HG02798 (cell line): ENCODE measurements around the gene PCNA.
A peak's percentile ranks its signal among the peaks of the same experiment; 100 is the strongest.

Source experiments
- ATAC-seq: cut with Tn5 transposase; IDR thresholded peaks from one replicate; pipeline ENCODE4 v1.9.1; 2021; ENCODE audit warnings: mild to moderate bottlenecking; ENCODE audit not compliant: unreplicated experiment, poor library complexity

Gene PCNA

DNA sequence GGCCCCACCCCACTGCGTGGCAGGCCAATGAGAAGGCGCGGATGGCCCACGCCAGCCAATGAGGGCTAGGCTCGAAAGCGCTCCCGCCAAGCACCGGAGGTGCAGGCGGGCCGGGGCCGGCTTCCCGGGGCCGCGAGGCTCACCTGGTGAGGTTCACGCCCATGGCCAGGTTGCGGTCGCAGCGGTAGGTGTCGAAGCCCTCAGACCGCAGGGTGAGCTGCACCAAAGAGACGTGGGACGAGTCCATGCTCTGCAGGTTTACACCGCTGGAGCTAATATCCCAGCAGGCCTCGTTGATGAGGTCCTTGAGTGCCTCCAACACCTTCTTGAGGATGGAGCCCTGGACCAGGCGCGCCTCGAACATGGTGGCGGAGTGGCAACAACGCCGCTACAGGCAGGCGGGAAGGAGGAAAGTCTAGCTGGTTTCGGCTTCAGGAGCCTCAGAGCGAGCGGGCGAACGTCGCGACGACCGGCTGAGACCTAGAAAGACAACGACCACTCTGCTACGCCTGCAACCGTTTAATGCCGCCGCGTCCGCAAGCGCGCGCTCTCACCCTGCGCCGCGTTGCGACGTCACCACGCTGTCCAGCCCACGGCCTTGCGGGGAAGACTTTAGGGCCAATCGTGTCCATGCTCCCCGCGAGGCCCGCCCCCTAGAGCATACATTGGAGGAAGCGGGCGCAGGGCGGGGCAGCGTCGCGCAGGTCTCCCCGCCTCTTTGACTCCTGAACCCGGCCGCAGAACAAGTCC is at the start of gene PCNA:
PCNA (minus strand) TSS at position 524 of the 750 bp plus-strand sequence; CDS start at position 364, 160 bp downstream.
- ATAC-seq, result peak; percentile 94

DNA sequence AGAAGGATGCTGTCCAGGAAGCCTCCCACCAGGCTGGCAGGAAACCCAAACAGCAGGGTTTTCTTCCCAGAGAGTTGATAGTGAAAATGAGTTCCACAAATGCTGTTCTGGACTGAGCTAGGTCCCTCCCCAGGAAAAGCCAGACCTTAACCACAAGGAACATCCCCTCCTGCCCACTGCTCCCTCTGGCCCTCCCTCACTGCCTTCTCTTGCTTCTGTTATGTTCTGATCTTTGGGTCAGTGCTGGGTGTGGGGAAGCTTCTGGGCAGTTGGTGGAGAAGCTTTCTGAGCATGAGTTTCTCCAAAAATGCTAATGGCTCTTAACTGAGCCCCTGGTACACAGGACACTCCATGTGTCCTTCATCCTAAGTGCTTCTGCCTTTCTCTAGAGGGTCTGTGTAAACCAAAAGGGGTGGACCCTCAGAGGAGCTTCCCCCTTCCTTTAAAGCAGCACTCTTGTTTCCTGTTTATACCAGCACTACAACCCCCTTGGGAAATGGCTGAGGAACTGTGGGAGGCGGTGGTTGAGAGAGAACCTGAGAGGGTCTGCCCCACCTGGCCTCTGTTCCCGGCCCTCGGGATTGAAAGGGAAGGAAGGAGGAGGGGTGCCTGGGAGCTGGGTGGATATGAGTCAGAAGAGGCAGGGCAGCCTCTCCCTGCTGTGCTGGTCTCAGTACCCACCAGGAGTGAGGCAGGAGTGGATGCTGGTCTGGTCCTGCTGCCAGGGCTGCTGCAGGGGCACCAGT is 49.1 kb upstream of the PCNA start:
- no peak for ATAC-seq

DNA sequence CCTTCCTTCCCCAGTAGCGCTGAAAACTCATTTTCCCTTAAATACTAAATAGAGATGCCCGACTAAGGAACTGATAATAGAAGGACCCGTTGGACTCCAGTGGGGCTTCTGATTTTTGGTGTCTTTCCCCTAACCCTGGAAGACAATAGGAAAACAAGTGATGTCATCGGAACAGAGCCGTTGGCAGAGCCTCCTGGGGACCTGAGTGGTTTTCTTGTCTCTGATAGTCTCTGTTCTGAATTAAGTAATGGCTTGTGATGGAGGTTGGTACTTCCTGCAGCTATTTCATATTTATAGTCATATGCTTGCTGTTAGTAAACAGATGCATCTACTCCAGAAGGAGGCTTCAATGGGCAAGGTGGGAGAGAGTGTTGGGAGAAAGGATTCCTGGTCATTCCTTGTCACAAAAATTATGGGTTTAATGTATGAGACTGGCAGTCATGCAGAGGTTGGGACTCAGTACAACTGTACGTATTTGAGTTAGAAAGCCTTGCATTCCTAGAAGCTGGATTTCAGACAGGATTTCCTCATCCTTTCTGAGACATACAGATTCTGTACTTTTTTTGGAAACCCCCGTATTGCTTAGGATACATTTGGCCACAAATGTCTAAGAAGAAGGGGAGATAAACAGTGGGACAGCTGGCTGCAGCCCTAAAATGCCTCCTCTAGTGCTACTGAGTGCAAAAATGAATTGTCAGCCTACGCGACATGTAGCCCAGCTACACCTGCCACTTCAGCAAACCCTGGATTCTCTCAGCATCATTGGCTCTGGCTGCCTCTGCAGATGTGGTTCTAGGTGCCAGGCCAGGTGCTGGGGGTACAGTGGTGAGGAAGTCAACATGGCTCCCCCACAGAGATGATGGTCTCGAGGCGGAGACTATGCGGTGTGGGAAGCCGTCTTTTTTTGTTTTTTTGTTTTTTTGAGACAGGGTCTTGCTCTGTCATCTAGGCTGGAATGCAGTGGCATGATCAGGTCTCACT is 45.2 kb upstream of the PCNA start:
- no peak for ATAC-seq

DNA sequence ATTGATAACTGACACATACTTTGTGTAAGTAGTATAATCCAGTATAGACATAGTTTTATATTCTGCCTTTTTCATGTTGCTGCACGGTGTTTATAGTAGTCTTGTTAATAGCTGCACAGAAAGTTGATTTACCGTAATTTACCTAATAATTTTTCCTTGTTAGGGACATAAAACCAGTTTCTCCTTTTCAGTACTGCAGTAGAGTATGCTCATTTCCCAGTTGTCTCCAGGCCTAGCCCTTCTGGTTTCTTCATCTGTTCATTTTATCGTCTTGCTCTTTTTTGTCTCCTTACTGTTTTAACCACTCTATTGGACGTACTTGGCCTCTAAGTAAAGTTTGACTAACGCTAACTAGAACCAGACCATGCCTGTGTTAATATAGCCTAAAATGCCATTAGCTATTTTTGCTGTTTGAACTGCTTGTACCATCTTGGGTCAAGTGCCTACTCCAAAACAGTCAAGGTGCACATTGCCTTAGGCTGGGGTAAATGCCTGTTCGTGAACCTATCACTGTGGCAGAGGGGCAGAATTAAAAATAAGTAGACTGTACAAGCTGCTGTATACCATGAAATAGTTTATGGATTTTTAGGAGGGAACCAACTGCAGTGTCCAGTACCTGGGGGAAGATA is 41.9 kb upstream of the PCNA start:
- ATAC-seq, result no peak

DNA sequence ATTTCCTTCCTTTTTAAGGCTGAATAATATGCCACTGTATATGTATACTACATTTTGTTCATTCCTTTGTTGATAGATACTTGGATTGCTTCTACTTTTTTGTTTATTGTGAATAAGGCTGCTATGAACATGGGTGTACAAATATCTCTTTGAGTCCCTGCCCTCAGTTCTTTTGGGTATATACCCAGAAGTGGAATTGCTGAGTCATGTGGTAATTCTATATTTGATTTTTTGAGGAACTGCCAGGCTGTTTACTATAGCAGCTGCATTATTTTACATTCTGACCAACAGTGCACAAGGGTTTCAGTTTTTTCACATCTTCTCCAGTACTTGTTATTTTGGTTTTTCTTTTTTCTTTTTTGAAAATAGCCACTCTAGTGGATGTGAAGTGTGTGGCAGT is 41.1 kb upstream of the PCNA start:
- no peak for ATAC-seq

DNA sequence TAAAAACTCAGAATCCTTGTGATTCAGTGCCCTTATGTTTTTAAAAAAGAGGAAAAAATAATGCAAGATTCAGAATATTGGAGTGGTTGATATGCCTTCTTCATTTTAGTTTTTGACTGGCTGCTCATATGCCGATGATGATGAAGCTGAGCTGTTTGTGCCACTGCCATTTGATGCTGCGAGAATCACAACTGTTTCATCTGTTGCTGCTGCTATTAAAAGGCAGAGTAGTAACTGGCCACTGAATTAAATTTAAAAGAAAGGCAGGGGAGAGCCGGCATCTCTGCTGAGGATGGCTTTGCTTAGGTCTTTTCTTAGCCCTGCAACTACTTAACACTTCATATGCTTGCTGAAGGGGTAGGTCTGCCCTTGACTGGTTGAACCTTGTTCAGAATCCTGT is 40.2 kb upstream of the PCNA start:
- no peak for ATAC-seq

DNA sequence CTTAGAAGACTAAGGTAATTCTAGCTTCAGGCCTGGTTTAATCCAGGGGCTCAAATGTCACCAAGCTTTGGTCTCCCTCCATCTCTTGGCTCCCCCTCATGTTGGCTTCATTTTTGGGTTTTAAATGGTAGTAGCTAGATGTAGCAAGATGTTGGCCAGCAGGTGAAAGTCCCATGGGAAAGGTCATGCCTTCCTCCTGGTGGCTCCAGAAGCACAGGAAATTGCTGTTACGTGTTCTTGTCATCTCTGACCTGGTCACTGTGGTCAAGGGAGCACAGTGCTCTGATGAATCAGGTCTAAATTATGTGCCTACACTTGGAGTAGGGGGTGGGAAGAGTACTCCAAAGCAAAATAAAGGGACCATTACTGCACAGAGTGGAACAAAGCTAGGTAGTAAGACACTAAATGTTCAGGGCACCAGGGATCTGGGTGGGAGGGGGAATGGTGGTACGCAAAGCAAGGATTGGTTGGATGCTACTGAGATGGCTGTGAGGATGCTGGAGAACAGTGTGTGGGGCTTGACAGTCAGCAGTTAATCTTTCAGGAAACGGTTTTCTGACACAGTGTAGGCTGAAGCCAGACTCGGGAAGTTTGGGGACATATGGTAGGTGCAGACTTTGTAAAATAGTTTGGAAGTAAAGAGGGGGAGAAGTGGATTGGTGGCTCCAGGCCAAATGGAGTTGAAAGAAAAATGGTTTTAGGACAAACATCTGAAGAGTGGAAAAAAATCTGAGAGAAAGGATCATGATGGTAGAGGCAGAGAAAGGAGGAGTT is 37.1 kb upstream of the PCNA start:
- ATAC-seq, result no peak

DNA sequence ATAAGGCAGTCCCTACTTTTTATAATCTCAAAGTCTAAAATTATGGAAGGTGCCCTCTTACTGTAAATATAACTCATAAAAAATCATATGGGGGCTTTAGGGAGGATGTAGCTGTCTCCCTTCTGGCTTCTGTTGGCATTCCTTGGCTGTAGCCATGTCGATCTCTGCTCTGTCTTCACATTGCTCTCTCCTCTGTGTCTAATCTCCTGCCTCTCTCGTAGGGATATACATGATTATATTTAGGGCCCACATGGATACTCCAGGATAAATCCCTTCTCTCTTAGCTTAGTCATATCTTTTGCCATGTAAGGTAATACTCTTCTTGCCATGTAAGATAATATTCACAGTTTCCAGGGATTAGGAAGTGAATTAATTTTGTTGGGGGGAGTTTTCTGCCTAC is 35.6 kb upstream of the PCNA start:
- no peak for ATAC-seq

DNA sequence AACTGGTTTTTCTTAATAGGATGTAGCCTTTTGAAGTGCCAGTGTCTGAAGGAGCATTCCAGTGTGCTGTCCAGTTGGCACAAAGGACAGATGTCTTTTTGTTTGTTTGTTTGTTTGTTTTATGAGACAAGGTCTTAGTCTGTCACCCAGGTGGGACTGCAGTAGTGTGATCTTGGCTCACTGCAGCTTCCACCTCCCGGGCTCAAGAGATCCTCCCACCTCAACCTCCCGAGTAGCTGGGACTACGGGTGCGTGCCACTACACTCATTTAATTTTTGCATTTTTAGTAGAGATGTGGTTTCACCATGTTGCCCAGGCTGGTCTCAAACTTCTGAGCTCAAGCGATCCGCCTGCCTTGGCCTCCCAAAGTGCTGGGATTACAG is 34.8 kb upstream of the PCNA start:
- ATAC-seq, result no peak

DNA sequence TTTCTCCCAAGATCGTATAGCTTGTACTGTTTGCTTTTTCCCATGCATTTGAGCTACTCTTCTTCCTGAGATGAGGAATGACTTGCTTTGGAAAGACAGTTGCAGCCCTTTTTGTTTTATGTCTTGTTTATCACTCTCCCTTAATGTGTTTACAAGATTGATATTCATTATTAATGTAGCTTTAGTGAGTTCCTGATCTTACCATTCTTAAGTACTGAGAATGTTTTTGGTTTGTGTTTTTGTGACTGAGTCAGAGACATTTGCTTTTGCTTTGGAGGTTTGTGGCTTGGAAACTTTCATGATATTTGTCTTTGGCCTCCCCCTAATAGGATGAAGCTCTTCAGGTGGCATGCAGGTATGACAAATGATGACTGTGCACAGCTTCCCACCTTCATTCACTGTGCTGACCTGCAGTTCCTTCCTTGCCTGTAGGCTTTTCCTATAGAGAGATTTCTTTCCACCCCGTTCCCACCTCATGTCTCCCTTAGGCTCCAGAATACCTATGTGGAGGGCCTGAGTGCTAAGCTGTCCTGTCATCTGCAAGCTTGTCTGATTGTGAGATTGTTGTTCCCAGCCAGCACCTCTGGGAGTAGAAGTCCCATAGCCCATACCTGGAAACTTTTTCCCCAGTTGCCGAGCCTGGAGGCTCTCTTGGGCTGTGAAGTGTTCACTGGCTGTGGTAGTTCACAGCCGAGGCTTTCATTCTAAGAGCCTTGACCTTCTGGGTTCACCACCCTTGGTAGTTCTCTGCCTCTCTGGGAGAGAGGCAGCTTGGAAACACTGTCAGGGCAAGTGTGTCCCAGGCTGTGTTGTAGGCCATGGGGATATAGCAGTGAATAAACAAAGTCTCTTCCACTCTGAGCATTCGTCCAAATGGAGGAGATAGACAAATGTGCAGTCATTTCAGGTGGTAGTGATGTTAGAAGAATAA is 34.1 kb upstream of the PCNA start:
- ATAC-seq, result no peak

DNA sequence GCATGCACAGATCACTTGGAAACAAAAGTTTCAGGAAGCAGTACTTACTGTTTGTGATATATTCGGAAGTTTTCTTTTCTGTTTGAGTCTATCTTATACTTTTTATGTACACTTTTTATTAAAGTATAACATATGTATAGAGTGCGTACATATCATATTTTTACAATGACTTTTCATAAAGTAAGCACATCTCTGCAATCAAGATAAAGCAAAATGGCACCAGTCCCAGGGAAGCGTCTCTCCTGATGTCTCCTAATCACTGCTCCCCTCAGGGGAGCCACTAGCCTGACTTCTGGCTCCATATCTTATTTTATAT is 33.4 kb upstream of the PCNA start:
- no peak for ATAC-seq

DNA sequence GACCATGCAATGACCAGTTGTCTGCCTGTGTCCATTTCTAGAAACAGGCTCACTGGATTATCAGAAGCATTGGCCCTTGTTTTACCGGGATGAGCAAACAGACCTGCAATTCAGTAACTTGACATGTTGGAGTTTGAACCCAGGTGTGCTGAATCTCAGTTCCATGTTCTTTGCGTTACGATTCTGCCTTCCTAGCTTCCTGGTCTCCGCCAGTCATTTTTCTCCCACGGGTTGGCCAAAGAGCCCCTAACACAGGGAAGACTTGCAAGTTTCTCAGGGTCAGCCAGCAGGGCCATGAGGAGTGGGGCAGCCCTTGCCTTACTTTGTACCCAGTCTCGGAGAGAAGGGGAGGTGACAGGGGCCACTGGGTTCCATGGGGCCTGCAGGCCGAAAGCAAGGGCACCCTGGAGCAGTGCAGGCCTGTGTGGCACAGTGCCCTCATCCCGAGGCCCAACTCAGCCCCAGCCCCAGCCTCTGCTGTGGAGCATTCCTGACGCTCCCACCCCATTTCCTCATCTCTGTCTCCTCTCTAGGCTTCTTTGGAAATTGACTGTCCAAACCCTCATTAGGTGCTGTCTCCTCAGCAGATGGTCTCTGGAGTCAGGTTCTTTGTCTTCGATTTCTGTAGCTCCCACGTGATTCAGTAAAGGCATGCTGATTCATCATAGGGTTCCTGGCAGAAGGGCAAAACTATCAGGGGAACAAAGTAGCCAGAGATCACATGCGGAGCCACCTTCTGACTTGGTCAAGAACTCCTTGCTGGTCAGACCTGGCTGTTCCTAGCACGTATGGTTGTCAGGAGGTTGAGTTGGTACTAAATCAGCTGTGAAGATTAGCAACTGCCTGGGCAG is 30.7 kb upstream of the PCNA start:
- ATAC-seq, result no peak

DNA sequence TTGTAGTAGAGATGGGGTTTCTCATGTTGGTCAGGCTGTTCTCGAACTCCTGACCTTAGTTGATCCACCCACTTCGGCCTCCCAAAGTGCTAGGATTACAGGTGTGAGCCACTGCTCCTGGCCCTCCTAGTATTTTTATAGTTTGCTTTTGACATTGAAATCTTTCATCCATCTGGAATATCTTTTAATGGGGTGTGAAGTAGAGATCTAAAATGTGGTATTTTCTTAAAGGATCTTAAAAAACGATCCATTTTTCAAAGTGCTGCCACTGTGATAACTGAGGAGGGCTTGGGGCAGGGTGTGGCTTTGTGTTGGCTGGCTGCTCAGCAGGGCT is 30.1 kb upstream of the PCNA start:
- no peak for ATAC-seq

DNA sequence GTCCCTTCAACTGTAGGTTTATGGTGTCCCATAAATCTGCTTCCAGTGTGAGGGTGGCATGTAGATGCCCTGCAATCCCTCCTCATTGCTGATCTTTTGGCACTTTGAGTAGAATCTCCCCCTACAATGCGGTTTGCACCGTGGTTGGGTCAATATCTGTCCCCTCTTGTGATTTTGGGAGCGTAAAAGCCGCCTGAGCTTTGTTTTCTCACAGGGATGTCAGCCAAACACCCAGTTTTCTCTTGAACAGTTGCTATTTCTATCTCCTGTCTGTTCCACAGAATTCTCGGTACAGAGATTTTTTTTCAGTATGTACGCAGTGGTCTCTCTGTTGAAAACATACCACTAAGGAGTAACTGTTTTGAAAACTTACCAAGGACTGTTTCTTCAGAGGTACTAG is 28.8 kb upstream of the PCNA start:
- ATAC-seq, result no peak

DNA sequence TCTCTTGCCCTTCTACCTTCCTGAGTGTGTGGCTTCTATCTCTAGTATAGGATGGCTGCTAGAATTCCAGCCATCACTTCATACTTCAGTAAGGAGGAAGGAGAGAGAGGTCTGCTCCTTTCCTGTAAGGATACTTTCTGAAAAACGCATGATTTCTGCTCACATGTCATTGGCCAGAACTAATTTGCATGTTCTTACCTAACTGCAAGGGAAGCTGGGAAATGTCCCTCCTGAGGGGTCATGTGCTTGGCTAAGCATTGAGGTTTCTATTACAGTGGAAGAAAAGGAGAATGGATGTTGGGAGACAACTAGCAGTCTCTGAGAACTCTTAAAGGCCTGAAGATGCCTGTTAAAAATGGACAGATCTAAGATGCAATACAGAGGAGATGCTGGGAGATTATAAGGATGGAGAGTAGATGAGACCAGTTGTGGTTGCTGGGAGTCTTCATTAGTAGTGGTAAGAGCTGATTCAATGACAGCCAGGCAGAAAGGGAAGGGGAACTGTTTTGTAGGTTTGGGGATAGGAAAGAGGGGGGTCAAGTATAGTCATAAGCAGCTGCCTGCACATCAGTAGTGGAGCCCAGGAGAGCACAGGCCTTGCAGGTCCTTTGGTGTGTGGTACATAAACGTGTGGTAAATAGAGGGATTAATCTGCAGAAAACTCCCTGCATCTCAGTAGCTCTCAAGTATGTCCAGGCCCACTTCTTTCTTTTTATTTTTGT is 27.3 kb upstream of the PCNA start:
- no peak for ATAC-seq

DNA sequence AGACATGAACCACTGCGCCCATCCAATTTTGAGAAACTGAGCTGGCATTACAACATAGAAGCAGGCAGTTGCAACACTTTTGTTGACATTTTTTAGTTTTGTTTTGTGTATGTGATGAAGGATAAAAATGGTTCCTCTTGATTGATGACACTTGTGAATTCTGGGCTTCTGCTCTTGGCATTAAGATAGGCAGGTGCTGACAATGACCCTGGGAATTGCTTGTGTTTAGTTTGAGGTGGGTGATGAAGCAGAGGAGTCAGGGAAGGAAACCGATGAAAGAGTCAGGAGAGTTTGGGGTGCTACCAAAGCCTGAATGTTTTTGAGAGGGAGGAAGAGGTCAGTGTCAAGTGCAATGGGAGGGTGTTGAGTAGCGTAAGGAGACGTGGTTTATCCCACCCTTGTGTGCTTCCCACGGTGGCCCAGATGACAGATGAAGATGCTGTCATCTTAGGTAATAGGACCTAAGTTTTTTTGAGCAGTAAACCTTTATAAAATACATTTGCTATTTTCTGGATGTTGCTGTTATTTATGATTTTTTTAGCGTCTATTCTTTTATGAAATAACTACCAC is 26.4 kb upstream of the PCNA start:
- no peak for ATAC-seq
